ENCODE data around the gene SYNM. TPM values are rescaled to one million over a fixed set of nuclear protein-coding genes. Genes with fewer than 3 reads are reported as not detected.
A peak's percentile ranks its signal among the peaks of the same experiment; 100 is the strongest.

The SYNM gene
- polyA plus RNA-seq, 1 donor from 2014 or later = 5.7 TPM

GRCh38 chr15:99076555-99077308, 28.1 kb upstream of the SYNM start:
- Histone ChIP-seq H3K79me2 (replicated peaks; ENCODE audit: insufficient read depth, low read length) (no peaks in the 10 kb centered on the region), H3K9me2 (ENCODE audit: insufficient read depth, low read length) (no peaks in the 10 kb centered on the region), H2AFZ (ENCODE audit: low read depth, low read length) (no peak overlapping the region), H3K27ac (ENCODE audit: low read length) (no peak overlapping the region), H3K4me3 (ENCODE audit: low read length) (no peak overlapping the region), H3K4me2 (ENCODE audit: low read length) (no peak overlapping the region), H3K27me3 (ENCODE audit: insufficient read depth, low read depth, low read length) (no peaks in the 10 kb centered on the region), H3K36me3 (ENCODE audit: insufficient read depth, low read length) (no peaks in the 10 kb centered on the region), H3F3A (ENCODE audit: insufficient read depth, low read length, poor library complexity, severe bottlenecking) (no peaks in the 10 kb centered on the region), H3K9ac (ENCODE audit: low read length) (no peak overlapping the region), H4K20me1 (ENCODE audit: insufficient read depth) (no peaks in the 10 kb centered on the region), H3K9me3 (ENCODE audit: low read length) (no peaks in the 10 kb centered on the region)
- TF ChIP-seq POLR2AphosphoS5 (IDR thresholded peaks at IDR 0.05) (no peak), EZH2 (IDR thresholded peaks at IDR 0.05; ENCODE audit: borderline replicate concordance, insufficient read depth, low read length, poor library complexity, severe bottlenecking) (no peak), TAF1 (IDR thresholded peaks at IDR 0.05; ENCODE audit: low read depth) (no peak), CTCF (IDR thresholded peaks at IDR 0.05; ENCODE audit: poor library complexity, severe bottlenecking) (peak; percentile 83), EP300 (conservative IDR thresholded peaks at IDR 0.05; ENCODE audit: poor library complexity, severe bottlenecking) (no peak), SMC3 (conservative IDR thresholded peaks at IDR 0.05; ENCODE audit: poor library complexity) (peak; percentile 85), REST (IDR thresholded peaks at IDR 0.05; ENCODE audit: borderline replicate concordance) (no peak), RAD21 (conservative IDR thresholded peaks at IDR 0.05) (peak; percentile 84)

GRCh38 chr15:99082798-99083197, 22.1 kb upstream of the SYNM start:
- H3K4me3 ChIP-seq (ENCODE audit: low read length) = no peak overlapping the region

More at GRCh38 chr15:99082798-99083197, 22.1 kb upstream of the SYNM start:
- Histone ChIP-seq H2AFZ (ENCODE audit: low read depth, low read length) (no peak overlapping the region), H3K9ac (ENCODE audit: low read length) (no peak overlapping the region), H3F3A (ENCODE audit: insufficient read depth, low read length, poor library complexity, severe bottlenecking) (no peaks in the 10 kb centered on the region), H3K27me3 (ENCODE audit: insufficient read depth, low read depth, low read length) (no peaks in the 10 kb centered on the region), H4K20me1 (ENCODE audit: insufficient read depth) (no peaks in the 10 kb centered on the region), H3K4me2 (ENCODE audit: low read length) (no peak overlapping the region), H3K9me3 (ENCODE audit: low read length) (no peaks in the 10 kb centered on the region), H3K79me2 (replicated peaks; ENCODE audit: insufficient read depth, low read length) (no peaks in the 10 kb centered on the region), H3K27ac (ENCODE audit: low read length) (no peak overlapping the region), H3K36me3 (ENCODE audit: insufficient read depth, low read length) (no peaks in the 10 kb centered on the region), H3K9me2 (ENCODE audit: insufficient read depth, low read length) (no peaks in the 10 kb centered on the region)
- TF ChIP-seq MXI1 (conservative IDR thresholded peaks at IDR 0.05; ENCODE audit: poor library complexity, severe bottlenecking) = no peak
- no peak for TF ChIP-seq SMC3 (conservative IDR thresholded peaks at IDR 0.05; ENCODE audit: poor library complexity)
- TF ChIP-seq TAF1 (IDR thresholded peaks at IDR 0.05; ENCODE audit: low read depth) = no peak
- no peak for TF ChIP-seq EP300 (conservative IDR thresholded peaks at IDR 0.05; ENCODE audit: poor library complexity, severe bottlenecking)
- no peak for TF ChIP-seq EZH2 (IDR thresholded peaks at IDR 0.05; ENCODE audit: borderline replicate concordance, insufficient read depth, low read length, poor library complexity, severe bottlenecking)
- no peak for TF ChIP-seq CTCF (IDR thresholded peaks at IDR 0.05; ENCODE audit: poor library complexity, severe bottlenecking)
- no peak for TF ChIP-seq REST (IDR thresholded peaks at IDR 0.05; ENCODE audit: borderline replicate concordance)
